WTC11 (cell line): Measurements from ENCODE around the gene CINP. TPM values are rescaled to one million over a fixed set of nuclear protein-coding genes. Genes with fewer than 3 reads are reported as not detected.
A peak's percentile ranks its signal among the peaks of the same experiment; 100 is the strongest.

Experiments
- ATAC-seq: fragments of 200-7000 bp; cut with Tn5 transposase; 2 replicates; pipeline ENCODE4 v1.10.0; 2021; ENCODE audit warnings: mild to moderate bottlenecking, moderate library complexity
- CTCF ChIA-PET: fragments of 300-600 bp; sonication (Branson Sonifier 250); formaldehyde crosslinking; loops from one replicate; lab custom pipeline; 2021; ENCODE audit warnings: antibody characterized with exemption; lab: Charles Lee
- POLR2A ChIA-PET: fragments of 350-600 bp; sonication (Branson Sonifier 250); formaldehyde crosslinking; loops from one replicate; lab custom pipeline; 2021; ENCODE audit warnings: antibody characterized with exemption; lab: Charles Lee
- DNase-seq: peaks from one replicate; pipeline ENCODE4 v3.0.0; 2021; ENCODE audit warnings: low spot score
- H3K27ac Mint-ChIP-seq: 2 replicates; pipeline ENCODE4 v1.8.0; 2021; ENCODE audit warnings: mixed read lengths
- H3K27me3 Mint-ChIP-seq: 2 replicates; pipeline ENCODE4 v1.8.0; 2021; ENCODE audit warnings: low read depth, mild to moderate bottlenecking, moderate library complexity, mixed read lengths
- H3K36me3 Mint-ChIP-seq: 2 replicates; pipeline ENCODE4 v1.8.0; 2021; ENCODE audit warnings: mixed read lengths
- H3K4me1 Mint-ChIP-seq: 2 replicates; pipeline ENCODE4 v1.8.0; 2022; ENCODE audit warnings: mixed read lengths
- H3K4me3 Mint-ChIP-seq: 2 replicates; pipeline ENCODE4 v1.8.0; 2021; ENCODE audit warnings: mild to moderate bottlenecking, moderate library complexity, mixed read lengths
- H3K9me3 Mint-ChIP-seq: 2 replicates; pipeline ENCODE4 v1.8.0; 2021; ENCODE audit warnings: mixed read lengths
- CBFB ChIP-seq: sonication (generic); formaldehyde crosslinking; IDR thresholded peaks from 2 replicates; pipeline ENCODE4 v1.8.1; 2022; ENCODE audit warnings: mild to moderate bottlenecking, low read depth, missing genetic modification reagents
- CREM ChIP-seq: sonication (generic); formaldehyde crosslinking; IDR thresholded peaks from 2 replicates; pipeline ENCODE4 v1.8.1; 2022; ENCODE audit warnings: mild to moderate bottlenecking, missing genetic modification reagents, moderate library complexity
- ESRRA ChIP-seq: sonication (generic); formaldehyde crosslinking; IDR thresholded peaks from 2 replicates; pipeline ENCODE4 v1.8.1; 2022; ENCODE audit warnings: mild to moderate bottlenecking, missing genetic modification reagents, borderline replicate concordance
- ETV6 ChIP-seq: sonication (generic); formaldehyde crosslinking; IDR thresholded peaks from 2 replicates; pipeline ENCODE4 v1.8.1; 2022; ENCODE audit warnings: mild to moderate bottlenecking, missing genetic modification reagents
- GABPB1 ChIP-seq: sonication (generic); formaldehyde crosslinking; IDR thresholded peaks from 2 replicates; pipeline ENCODE4 v1.8.1; 2023; ENCODE audit warnings: mild to moderate bottlenecking, missing genetic modification reagents
- IRF2 ChIP-seq: sonication (generic); formaldehyde crosslinking; IDR thresholded peaks from 2 replicates; pipeline ENCODE4 v1.8.0; 2022; ENCODE audit warnings: low read depth, missing genetic modification reagents, borderline replicate concordance
- RELA ChIP-seq: sonication (generic); formaldehyde crosslinking; IDR thresholded peaks from 2 replicates; pipeline ENCODE4 v1.8.1; 2022; ENCODE audit warnings: missing genetic modification reagents, mild to moderate bottlenecking, borderline replicate concordance
- ZNF121 ChIP-seq: sonication (generic); formaldehyde crosslinking; IDR thresholded peaks from 2 replicates; pipeline ENCODE4 v1.8.0; 2023; ENCODE audit warnings: missing genetic modification reagents
- ZNF219 ChIP-seq: sonication (generic); formaldehyde crosslinking; IDR thresholded peaks from 2 replicates; pipeline ENCODE4 v1.8.0; 2023; ENCODE audit warnings: missing genetic modification reagents, mild to moderate bottlenecking, borderline replicate concordance
- ZNF232 ChIP-seq: sonication (generic); formaldehyde crosslinking; IDR thresholded peaks from 2 replicates; pipeline ENCODE4 v1.8.0; 2022; ENCODE audit warnings: mild to moderate bottlenecking, missing genetic modification reagents
- ZNF423 ChIP-seq: fragments of 250-450 bp; sonication (Bioruptor Pico); IDR thresholded peaks from 2 replicates; pipeline ENCODE4 v2.1.2; 2022; ENCODE audit warnings: mild to moderate bottlenecking, moderate library complexity
- total RNA-seq: library from RNA; stranded (reverse); gene quantifications from 3 replicates; pipeline ENCODE4 v1.2.3, GENCODE V29; 2021
- TF ChIP-seq, protein P1 (sequence below): sonication (generic); formaldehyde crosslinking; IDR thresholded peaks from 2 replicates; pipeline ENCODE4 v1.8.0; 2022; ENCODE audit warnings: mild to moderate bottlenecking, missing genetic modification reagents
- TF ChIP-seq, protein P2 (sequence below): sonication (generic); formaldehyde crosslinking; IDR thresholded peaks from 2 replicates; pipeline ENCODE4 v1.8.0; 2022; ENCODE audit warnings: mild to moderate bottlenecking, missing genetic modification reagents
- TF ChIP-seq, protein P3 (sequence below): sonication (generic); formaldehyde crosslinking; IDR thresholded peaks from 2 replicates; pipeline ENCODE4 v1.8.1; 2023; ENCODE audit warnings: mild to moderate bottlenecking, moderate library complexity, missing genetic modification reagents
- TF ChIP-seq, protein P4 (sequence below): fragments of 200-600 bp; IDR thresholded peaks from 2 replicates; pipeline ENCODE4 v1.8.0; 2022; ENCODE audit warnings: antibody characterized with exemption
- TF ChIP-seq, protein P5 (sequence below): sonication (generic); formaldehyde crosslinking; IDR thresholded peaks from 2 replicates; pipeline ENCODE4 v1.8.1; 2022; ENCODE audit warnings: low read depth, missing genetic modification reagents, borderline replicate concordance
- TF ChIP-seq, protein P6 (sequence below): sonication (generic); formaldehyde crosslinking; IDR thresholded peaks from 2 replicates; pipeline ENCODE4 v1.8.0; 2022; ENCODE audit warnings: mild to moderate bottlenecking, missing genetic modification reagents
- TF ChIP-seq, protein P7 (sequence below): sonication (generic); formaldehyde crosslinking; IDR thresholded peaks from 2 replicates; pipeline ENCODE4 v1.8.1; 2022; ENCODE audit warnings: mild to moderate bottlenecking, moderate library complexity, missing genetic modification reagents
- TF ChIP-seq, protein P8 (sequence below): sonication (generic); formaldehyde crosslinking; IDR thresholded peaks from 2 replicates; pipeline ENCODE4 v1.8.1; 2023; ENCODE audit warnings: mild to moderate bottlenecking, missing genetic modification reagents, moderate library complexity

CINP gene
- total RNA-seq, 1 experiment from 2014 or later: 38.3 TPM

DNA sequence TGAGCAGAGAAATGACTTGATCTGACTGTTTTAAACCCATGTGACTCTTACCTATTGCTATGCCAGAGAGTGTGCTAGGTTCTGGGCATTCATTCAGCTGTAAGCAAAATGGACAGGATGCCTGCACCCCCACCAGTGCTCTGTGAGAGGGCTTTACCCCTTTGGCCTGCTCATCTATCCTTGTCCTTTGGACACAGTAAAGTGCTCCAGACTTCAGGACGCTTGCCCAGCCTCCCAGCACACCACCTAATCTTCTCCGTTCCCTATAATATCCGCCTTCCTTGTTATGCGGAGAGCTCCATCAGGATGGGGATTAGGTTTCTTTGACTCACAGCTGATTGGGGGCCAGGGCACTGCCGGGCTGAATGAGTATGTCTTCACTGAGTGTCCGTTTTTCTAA is 47.6 kb downstream of the CINP start:
- DNase-seq (no peak), ATAC-seq (no peak)
- ChIA-PET POLR2A (interaction anchor here (0.6 kb wide), 1 partner anchor 67 kb away, joined by 4 read pairs; no protein-coding TSS in a partner anchor), CTCF (interaction anchor here (0.5 to 3.6 kb wide), 19 partner anchors 10 to 382 kb away, joined by 3 to 33 read pairs (median 8); partner anchors contain the start of genes CINP, MOK and TECPR2)
- peak overlapping the region; percentile 80 for H3K27ac Mint-ChIP-seq
- peaks cover 25% of the 10 kb centered on the region for H3K27me3 Mint-ChIP-seq
- TF ChIP-seq, protein P1, sequence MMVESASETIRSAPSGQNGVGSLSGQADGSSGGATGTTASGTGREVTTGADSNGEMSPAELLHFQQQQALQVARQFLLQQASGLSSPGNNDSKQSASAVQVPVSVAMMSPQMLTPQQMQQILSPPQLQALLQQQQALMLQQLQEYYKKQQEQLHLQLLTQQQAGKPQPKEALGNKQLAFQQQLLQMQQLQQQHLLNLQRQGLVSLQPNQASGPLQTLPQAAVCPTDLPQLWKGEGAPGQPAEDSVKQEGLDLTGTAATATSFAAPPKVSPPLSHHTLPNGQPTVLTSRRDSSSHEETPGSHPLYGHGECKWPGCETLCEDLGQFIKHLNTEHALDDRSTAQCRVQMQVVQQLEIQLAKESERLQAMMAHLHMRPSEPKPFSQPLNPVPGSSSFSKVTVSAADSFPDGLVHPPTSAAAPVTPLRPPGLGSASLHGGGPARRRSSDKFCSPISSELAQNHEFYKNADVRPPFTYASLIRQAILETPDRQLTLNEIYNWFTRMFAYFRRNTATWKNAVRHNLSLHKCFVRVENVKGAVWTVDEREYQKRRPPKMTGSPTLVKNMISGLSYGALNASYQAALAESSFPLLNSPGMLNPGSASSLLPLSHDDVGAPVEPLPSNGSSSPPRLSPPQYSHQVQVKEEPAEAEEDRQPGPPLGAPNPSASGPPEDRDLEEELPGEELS (CRISPR knock-in tag): 0 out of 2 replicates have a peak, but pooled peaks have one; percentile 50
- TF ChIP-seq CBFB (CRISPR knock-in tag): no peak
- H3K4me3 Mint-ChIP-seq: peak overlapping the region; percentile 86
- H3K9me3 Mint-ChIP-seq: no peaks in the 10 kb centered on the region
- peaks cover 45% of the 10 kb centered on the region for H3K4me1 Mint-ChIP-seq
- H3K36me3 Mint-ChIP-seq: no peaks in the 10 kb centered on the region

DNA sequence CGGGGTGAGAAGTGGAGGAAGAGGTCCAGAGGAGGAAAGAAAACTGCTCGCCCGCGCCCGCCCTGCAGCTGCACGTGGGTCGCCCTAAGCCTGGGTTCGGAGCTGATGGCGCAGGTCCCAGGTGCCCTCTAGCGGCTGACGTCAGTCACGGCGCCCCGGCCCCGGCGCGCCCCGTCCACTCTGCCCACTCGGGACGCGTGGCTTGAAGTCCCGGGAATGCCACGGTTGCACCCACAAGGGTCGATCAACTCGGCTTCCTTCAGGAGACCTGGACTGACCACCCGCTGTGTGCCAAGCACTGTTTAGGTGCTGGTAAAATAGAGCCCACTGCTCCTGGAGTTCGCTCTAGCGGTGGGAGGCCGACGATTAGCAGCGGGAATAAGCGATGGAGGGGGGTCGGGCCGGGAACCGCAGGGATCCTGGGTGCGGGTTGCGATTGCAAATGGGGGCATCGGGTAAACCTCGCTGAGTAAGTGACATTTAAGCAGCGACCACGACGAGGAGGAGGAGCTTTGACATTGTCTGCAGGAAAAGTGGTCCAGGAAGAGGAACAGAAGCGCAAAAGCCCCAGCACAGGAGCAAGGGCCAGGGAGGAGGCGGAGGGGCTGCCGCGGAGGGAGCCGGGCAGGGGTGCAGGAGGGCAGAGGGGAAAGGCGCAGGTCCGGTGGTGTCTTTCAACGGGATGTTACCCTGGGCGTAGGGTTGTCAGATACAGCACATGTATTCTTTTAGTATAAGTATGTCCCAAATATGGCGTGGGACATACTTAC is 48.3 kb downstream of the CINP start:
- Mint-ChIP-seq H3K27ac (no peak overlapping the region), H3K9me3 (no peaks in the 10 kb centered on the region), H3K27me3 (peaks cover 25% of the 10 kb centered on the region), H3K36me3 (no peaks in the 10 kb centered on the region), H3K4me1 (peaks cover 44% of the 10 kb centered on the region), H3K4me3 (peak overlapping the region; percentile 86)
- ChIA-PET CTCF (interaction anchor here (0.5 to 3.6 kb wide), 38 partner anchors 9 to 381 kb away, joined by 3 to 33 read pairs (median 4); partner anchors contain the start of genes CINP, MOK and TECPR2), POLR2A (interaction anchor here (1.1 kb wide), 2 partner anchors 49 to 268 kb away, joined by 3 read pairs; no protein-coding TSS in a partner anchor)
- ATAC-seq (peak; percentile 29), DNase-seq (peak; percentile 81)
- TF ChIP-seq RELA: peak; percentile 78; the same call in 1 of the 2 replicates
- TF ChIP-seq GABPB1 (CRISPR knock-in tag): peak; percentile 47; the same call in 1 of the 2 replicates
- TF ChIP-seq ZNF423 (CRISPR knock-in tag): peak; percentile 81
- TF ChIP-seq, protein P2, sequence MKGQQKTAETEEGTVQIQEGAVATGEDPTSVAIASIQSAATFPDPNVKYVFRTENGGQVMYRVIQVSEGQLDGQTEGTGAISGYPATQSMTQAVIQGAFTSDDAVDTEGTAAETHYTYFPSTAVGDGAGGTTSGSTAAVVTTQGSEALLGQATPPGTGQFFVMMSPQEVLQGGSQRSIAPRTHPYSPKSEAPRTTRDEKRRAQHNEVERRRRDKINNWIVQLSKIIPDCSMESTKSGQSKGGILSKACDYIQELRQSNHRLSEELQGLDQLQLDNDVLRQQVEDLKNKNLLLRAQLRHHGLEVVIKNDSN (CRISPR knock-in tag): peak; percentile 60; the same call in 1 of the 2 replicates
- TF ChIP-seq, protein P3, sequence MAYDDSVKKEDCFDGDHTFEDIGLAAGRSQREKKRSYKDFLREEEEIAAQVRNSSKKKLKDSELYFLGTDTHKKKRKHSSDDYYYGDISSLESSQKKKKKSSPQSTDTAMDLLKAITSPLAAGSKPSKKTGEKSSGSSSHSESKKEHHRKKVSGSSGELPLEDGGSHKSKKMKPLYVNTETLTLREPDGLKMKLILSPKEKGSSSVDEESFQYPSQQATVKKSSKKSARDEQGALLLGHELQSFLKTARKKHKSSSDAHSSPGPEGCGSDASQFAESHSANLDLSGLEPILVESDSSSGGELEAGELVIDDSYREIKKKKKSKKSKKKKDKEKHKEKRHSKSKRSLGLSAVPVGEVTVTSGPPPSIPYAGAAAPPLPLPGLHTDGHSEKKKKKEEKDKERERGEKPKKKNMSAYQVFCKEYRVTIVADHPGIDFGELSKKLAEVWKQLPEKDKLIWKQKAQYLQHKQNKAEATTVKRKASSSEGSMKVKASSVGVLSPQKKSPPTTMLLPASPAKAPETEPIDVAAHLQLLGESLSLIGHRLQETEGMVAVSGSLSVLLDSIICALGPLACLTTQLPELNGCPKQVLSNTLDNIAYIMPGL (CRISPR knock-in tag): peak; percentile 57
- TF ChIP-seq ETV6 (CRISPR knock-in tag): peak; percentile 76
- TF ChIP-seq, protein P4, sequence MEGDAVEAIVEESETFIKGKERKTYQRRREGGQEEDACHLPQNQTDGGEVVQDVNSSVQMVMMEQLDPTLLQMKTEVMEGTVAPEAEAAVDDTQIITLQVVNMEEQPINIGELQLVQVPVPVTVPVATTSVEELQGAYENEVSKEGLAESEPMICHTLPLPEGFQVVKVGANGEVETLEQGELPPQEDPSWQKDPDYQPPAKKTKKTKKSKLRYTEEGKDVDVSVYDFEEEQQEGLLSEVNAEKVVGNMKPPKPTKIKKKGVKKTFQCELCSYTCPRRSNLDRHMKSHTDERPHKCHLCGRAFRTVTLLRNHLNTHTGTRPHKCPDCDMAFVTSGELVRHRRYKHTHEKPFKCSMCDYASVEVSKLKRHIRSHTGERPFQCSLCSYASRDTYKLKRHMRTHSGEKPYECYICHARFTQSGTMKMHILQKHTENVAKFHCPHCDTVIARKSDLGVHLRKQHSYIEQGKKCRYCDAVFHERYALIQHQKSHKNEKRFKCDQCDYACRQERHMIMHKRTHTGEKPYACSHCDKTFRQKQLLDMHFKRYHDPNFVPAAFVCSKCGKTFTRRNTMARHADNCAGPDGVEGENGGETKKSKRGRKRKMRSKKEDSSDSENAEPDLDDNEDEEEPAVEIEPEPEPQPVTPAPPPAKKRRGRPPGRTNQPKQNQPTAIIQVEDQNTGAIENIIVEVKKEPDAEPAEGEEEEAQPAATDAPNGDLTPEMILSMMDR: peak; percentile 95
- TF ChIP-seq, protein P5, sequence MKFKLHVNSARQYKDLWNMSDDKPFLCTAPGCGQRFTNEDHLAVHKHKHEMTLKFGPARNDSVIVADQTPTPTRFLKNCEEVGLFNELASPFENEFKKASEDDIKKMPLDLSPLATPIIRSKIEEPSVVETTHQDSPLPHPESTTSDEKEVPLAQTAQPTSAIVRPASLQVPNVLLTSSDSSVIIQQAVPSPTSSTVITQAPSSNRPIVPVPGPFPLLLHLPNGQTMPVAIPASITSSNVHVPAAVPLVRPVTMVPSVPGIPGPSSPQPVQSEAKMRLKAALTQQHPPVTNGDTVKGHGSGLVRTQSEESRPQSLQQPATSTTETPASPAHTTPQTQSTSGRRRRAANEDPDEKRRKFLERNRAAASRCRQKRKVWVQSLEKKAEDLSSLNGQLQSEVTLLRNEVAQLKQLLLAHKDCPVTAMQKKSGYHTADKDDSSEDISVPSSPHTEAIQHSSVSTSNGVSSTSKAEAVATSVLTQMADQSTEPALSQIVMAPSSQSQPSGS (CRISPR knock-in tag): no peak
- TF ChIP-seq, protein P6, sequence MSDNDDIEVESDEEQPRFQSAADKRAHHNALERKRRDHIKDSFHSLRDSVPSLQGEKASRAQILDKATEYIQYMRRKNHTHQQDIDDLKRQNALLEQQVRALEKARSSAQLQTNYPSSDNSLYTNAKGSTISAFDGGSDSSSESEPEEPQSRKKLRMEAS (CRISPR knock-in tag): peak; percentile 88
- TF ChIP-seq, protein P7, sequence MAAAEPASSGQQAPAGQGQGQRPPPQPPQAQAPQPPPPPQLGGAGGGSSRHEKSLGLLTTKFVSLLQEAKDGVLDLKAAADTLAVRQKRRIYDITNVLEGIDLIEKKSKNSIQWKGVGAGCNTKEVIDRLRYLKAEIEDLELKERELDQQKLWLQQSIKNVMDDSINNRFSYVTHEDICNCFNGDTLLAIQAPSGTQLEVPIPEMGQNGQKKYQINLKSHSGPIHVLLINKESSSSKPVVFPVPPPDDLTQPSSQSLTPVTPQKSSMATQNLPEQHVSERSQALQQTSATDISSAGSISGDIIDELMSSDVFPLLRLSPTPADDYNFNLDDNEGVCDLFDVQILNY (CRISPR knock-in tag): peak; percentile 37; the same call in 1 of the 2 replicates
- no peak for TF ChIP-seq IRF2
- no peak for TF ChIP-seq ZNF121 (CRISPR knock-in tag)
- peak; percentile 62; the same call in 1 of the 2 replicates for TF ChIP-seq ESRRA (CRISPR knock-in tag)
- TF ChIP-seq CREM (CRISPR knock-in tag): peak; percentile 60; the same call in 1 of the 2 replicates
- TF ChIP-seq ZNF232: no peak
- TF ChIP-seq ZNF219 (CRISPR knock-in tag): 0 out of 2 replicates have a peak, but pooled peaks have one; percentile 25
- TF ChIP-seq, protein P8, sequence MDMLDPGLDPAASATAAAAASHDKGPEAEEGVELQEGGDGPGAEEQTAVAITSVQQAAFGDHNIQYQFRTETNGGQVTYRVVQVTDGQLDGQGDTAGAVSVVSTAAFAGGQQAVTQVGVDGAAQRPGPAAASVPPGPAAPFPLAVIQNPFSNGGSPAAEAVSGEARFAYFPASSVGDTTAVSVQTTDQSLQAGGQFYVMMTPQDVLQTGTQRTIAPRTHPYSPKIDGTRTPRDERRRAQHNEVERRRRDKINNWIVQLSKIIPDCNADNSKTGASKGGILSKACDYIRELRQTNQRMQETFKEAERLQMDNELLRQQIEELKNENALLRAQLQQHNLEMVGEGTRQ (CRISPR knock-in tag): peak; percentile 70
